A549 (cell line): ENCODE data around the gene HOXC6. TPM values are rescaled to one million over a fixed set of nuclear protein-coding genes. Genes with fewer than 3 reads are reported as not detected.

Source experiments
- ATAC-seq, 2 experiments: fragments of 200-7000 bp in 1 of 2; fragments of >200 bp in 1 of 2; cut with Nextera tagmentation in 1 of 2; cut with Tn5 transposase in 1 of 2; 3 replicates each; pipeline versions ENCODE4 v1.8.0 to v1.9.1; 2018 to 2020; ENCODE audit warnings: mild to moderate bottlenecking in 1 of 2, moderate library complexity in 1 of 2
- CTCF ChIA-PET: fragments of 300-600 bp; sonication (Branson Sonifier 250); formaldehyde crosslinking; extraction: SDS; loops from one replicate; lab custom pipeline; 2021; ENCODE audit warnings: antibody characterized with exemption, inconsistent platforms; lab: Yijun Ruan, JAX
- POLR2A ChIA-PET: fragments of 350-600 bp; formaldehyde crosslinking; extraction: SDS; loops from one replicate; lab custom pipeline; 2021; ENCODE audit warnings: antibody characterized with exemption, inconsistent platforms; lab: Yijun Ruan, JAX
- DNase-seq, 2 experiments: peaks; one replicate each; pipeline versions ENCODE4 v3.0.0 to v3.0.0-alpha.2; 2011 to 2016; ENCODE audit warnings: low read depth in 1 of 2, low spot score in 1 of 2
- FAIRE-seq: peaks from 2 replicates; lab custom pipeline; 2011; peaks lifted over from hg19 to GRCh38; lab: Jason Lieb, UNC
- H3K27ac ChIP-seq, 2 experiments: fragments of >200 bp; sonication (Bioruptor Twin); formaldehyde crosslinking; 3 replicates each; pipeline ENCODE4 v1.5.1; 2016 to 2017
- H3K4me1 ChIP-seq: fragments of >200 bp; sonication (Bioruptor Twin); formaldehyde crosslinking; 3 replicates; pipeline ENCODE4 v1.6.1; 2016
- H3K4me2 ChIP-seq: fragments of >200 bp; sonication (Bioruptor Twin); formaldehyde crosslinking; 3 replicates; pipeline ENCODE4 v1.6.1; 2016
- H3K4me3 ChIP-seq: fragments of >200 bp; sonication (Bioruptor Twin); formaldehyde crosslinking; 3 replicates; pipeline ENCODE4 v1.5.1; 2016
- H3K9me3 ChIP-seq: fragments of >200 bp; sonication (Bioruptor Twin); formaldehyde crosslinking; 3 replicates; pipeline ENCODE4 v1.6.1; 2016
- CBX2 ChIP-seq: fragments of 200-600 bp; sonication (generic); IDR thresholded peaks from 2 replicates; pipeline ENCODE4 v1.6.1; 2016; ENCODE audit warnings: low read depth, mild to moderate bottlenecking, borderline replicate concordance
- EHMT2 ChIP-seq: fragments of 200-600 bp; sonication (generic); IDR thresholded peaks from 2 replicates; pipeline ENCODE4 v1.6.1; 2016; ENCODE audit warnings: antibody characterized with exemption, low read depth, mild to moderate bottlenecking, moderate library complexity
- ESRRA ChIP-seq: fragments of 150-350 bp; IDR thresholded peaks from 2 replicates; pipeline ENCODE4 v1.6.1; 2014; ENCODE audit warnings: mild to moderate bottlenecking, low read length, borderline replicate concordance
- FOSB ChIP-seq: fragments of 250-450 bp; sonication (Bioruptor Pico); IDR thresholded peaks from 2 replicates; pipeline ENCODE4 v1.5.0; 2020; ENCODE audit warnings: mild to moderate bottlenecking, moderate library complexity
- FOSL2 ChIP-seq, 2 experiments: fragments of 450-650 bp in 1 of 2; fragments of >200 bp in 1 of 2; sonication (Bioruptor Twin) in 1 of 2; formaldehyde crosslinking; IDR thresholded peaks; 2 replicates each; pipeline versions ENCODE4 v1.5.0 to v1.6.1; 2016 to 2020; ENCODE audit warnings: mild to moderate bottlenecking in 1 of 2, moderate library complexity in 1 of 2
- HOXA7 ChIP-seq: fragments of 250-450 bp; sonication (Bioruptor Pico); IDR thresholded peaks from 2 replicates; pipeline ENCODE4 v1.5.0; 2020; ENCODE audit warnings: mild to moderate bottlenecking, moderate library complexity
- KDM1A ChIP-seq: fragments of 200-600 bp; sonication (generic); IDR thresholded peaks from 2 replicates; pipeline ENCODE4 v1.6.1; 2016; ENCODE audit warnings: low read depth, mild to moderate bottlenecking
- KDM5A ChIP-seq: fragments of 200-600 bp; sonication (generic); IDR thresholded peaks from 2 replicates; pipeline ENCODE4 v1.6.1; 2016; ENCODE audit warnings: antibody characterized with exemption, mild to moderate bottlenecking
- MAFK ChIP-seq: fragments of 450-650 bp; IDR thresholded peaks from 2 replicates; pipeline ENCODE4 v1.6.1; 2014; ENCODE audit not compliant: partially characterized antibody
- MAZ ChIP-seq: fragments of 150-350 bp; IDR thresholded peaks from 2 replicates; pipeline ENCODE4 v1.6.1; 2014; ENCODE audit warnings: antibody characterized with exemption, low read depth, low read length, borderline replicate concordance
- MYC ChIP-seq: IDR thresholded peaks from 2 replicates; pipeline ENCODE4 v1.6.1; 2012; ENCODE audit warnings: mild to moderate bottlenecking, inconsistent platforms, low read length, improper control_type of control experiment, borderline replicate concordance
- NPAS2 ChIP-seq: fragments of 250-450 bp; sonication (Bioruptor Pico); IDR thresholded peaks from 2 replicates; pipeline ENCODE4 v1.8.0; 2022; ENCODE audit warnings: mild to moderate bottlenecking, moderate library complexity, borderline replicate concordance
- PHF8 ChIP-seq: fragments of 200-600 bp; sonication (generic); IDR thresholded peaks from 2 replicates; pipeline ENCODE4 v1.6.1; 2016; ENCODE audit warnings: low read depth, mild to moderate bottlenecking, antibody characterized with exemption, moderate library complexity, borderline replicate concordance
- RAD21 ChIP-seq, 2 experiments: fragments of >200 bp in 1 of 2; sonication (Bioruptor Twin) in 1 of 2; formaldehyde crosslinking in 1 of 2; IDR thresholded peaks in 1 of 2; conservative IDR thresholded peaks in 1 of 2; 2 replicates in 1 of 2; 3 replicates in 1 of 2; pipeline ENCODE4 v1.6.1; 2012 to 2018; ENCODE audit warnings: inconsistent platforms in 1 of 2
- RARB ChIP-seq: fragments of 250-450 bp; sonication (Bioruptor Pico); IDR thresholded peaks from 2 replicates; pipeline ENCODE4 v1.8.0; 2021; ENCODE audit warnings: mild to moderate bottlenecking, moderate library complexity
- SREBF2 ChIP-seq: fragments of 450-650 bp; IDR thresholded peaks from 2 replicates; pipeline ENCODE4 v1.6.1; 2014; ENCODE audit warnings: mild to moderate bottlenecking, moderate library complexity
- TFCP2L1 ChIP-seq: fragments of 250-450 bp; sonication (Bioruptor Pico); IDR thresholded peaks from 2 replicates; pipeline ENCODE4 v1.5.0; 2021; ENCODE audit warnings: mild to moderate bottlenecking
- WGBS: methylation state at CpG from one replicate; pipeline ENCODE4 v1.1.6; 2017; ENCODE audit errors: missing lambda C conversion rate; 5-methylcytosine and 5-hydroxymethylcytosine counted together
- polyA plus RNA-seq, 4 experiments: library from polyadenylated mRNA; depleted of rRNA in 3 of 4; stranded (reverse); fragments of >200 nt; fragmentation: RNase III in 1 of 4; extraction: RNeasy Plus Mini Kit Qiagen cat#74134 plus additional on column Dnase treatment in 1 of 4; gene quantifications; 2 replicates in 3 of 4; 3 replicates in 1 of 4; pipeline ENCODE4 v1.2.3, GENCODE V29; 2011 to 2017
- TF ChIP-seq, protein P1 (sequence below): fragments of 450-650 bp; IDR thresholded peaks from 2 replicates; pipeline ENCODE4 v1.6.1; 2014; ENCODE audit warnings: antibody characterized with exemption
- TF ChIP-seq, protein P2 (sequence below): fragments of 200-600 bp; sonication (generic); IDR thresholded peaks from 2 replicates; pipeline ENCODE4 v1.6.1; 2016; ENCODE audit warnings: antibody characterized with exemption, mild to moderate bottlenecking, moderate library complexity
- TF ChIP-seq, protein P3 (sequence below): IDR thresholded peaks from 2 replicates; pipeline ENCODE4 v1.6.1; 2012; ENCODE audit warnings: low read depth, borderline replicate concordance

Gene HOXC6
- polyA plus RNA-seq, 2 of the 4 experiments (the other 2 are of a cell fraction) = 5.2 to 6.0 TPM

DNA sequence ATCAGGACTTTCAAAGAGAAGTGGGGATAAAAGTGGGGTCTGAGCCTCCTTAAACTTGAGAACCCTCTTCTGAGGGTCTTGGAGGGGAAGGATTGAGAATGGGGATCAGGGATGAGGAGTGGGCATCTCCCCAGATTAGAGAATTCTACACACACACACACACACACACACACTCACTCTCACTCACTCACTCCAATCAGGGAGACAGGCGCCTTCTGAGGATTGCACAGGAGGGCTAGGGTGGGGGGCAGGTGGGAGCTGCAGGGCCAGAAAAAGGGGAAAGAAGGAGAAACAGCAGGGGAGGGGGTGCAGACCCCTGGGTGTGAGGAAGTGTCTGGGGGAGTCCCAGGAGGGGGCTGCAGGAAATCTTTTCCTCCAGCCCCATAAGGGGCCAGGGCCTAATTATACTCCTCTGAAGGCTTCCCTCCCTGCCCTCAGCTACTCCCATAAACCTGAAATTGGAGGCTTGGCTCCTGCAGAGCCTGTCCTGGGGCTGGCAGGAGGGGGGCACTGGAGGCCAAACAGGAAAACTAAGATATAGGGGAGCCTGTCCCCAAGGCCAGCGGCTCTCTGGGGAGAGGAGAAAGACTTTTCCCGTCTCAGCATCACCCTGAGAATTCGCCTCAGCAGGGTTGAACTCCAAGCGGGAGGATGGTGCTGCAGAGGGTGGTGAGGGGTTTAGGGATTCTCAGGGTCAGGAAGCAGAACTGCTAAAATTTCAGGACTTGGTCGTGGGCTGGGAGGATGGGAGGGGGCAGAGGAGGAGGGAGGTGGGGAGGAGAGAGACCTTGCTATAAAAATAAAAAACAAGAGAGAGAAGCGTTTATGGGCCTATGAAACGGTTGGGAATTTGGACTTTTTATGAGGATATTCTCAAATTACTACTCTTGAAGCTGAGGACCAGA lies 26.7 kb upstream of the HOXC6 start:
- 88% methylated on average over 8 of the region's 8 CpGs for WGBS
- TF ChIP-seq PHF8 (no peak), NPAS2 (no peak), RARB (CRISPR knock-in tag) (no peak), MAZ (no peak), HOXA7 (CRISPR knock-in tag) (no peak), CBX2 (no peak), KDM5A (no peak), FOSL2 (IDR thresholded peaks at IDR 0.05) (no peak), FOSL2 (CRISPR knock-in tag; IDR thresholded peaks at IDR 0.05) (no peak), TFCP2L1 (CRISPR knock-in tag) (no peak), MAFK (no peak), KDM1A (no peak), ESRRA (no peak), MYC (no peak), SREBF2 (no peak), FOSB (no peak), RAD21 (conservative IDR thresholded peaks at IDR 0.05 in 1 of 2, IDR thresholded peaks at IDR 0.05 in 1 of 2) (no peak), EHMT2 (no peak)
- TF ChIP-seq, protein P1, sequence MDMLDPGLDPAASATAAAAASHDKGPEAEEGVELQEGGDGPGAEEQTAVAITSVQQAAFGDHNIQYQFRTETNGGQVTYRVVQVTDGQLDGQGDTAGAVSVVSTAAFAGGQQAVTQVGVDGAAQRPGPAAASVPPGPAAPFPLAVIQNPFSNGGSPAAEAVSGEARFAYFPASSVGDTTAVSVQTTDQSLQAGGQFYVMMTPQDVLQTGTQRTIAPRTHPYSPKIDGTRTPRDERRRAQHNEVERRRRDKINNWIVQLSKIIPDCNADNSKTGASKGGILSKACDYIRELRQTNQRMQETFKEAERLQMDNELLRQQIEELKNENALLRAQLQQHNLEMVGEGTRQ = no peak
- TF ChIP-seq, protein P2, sequence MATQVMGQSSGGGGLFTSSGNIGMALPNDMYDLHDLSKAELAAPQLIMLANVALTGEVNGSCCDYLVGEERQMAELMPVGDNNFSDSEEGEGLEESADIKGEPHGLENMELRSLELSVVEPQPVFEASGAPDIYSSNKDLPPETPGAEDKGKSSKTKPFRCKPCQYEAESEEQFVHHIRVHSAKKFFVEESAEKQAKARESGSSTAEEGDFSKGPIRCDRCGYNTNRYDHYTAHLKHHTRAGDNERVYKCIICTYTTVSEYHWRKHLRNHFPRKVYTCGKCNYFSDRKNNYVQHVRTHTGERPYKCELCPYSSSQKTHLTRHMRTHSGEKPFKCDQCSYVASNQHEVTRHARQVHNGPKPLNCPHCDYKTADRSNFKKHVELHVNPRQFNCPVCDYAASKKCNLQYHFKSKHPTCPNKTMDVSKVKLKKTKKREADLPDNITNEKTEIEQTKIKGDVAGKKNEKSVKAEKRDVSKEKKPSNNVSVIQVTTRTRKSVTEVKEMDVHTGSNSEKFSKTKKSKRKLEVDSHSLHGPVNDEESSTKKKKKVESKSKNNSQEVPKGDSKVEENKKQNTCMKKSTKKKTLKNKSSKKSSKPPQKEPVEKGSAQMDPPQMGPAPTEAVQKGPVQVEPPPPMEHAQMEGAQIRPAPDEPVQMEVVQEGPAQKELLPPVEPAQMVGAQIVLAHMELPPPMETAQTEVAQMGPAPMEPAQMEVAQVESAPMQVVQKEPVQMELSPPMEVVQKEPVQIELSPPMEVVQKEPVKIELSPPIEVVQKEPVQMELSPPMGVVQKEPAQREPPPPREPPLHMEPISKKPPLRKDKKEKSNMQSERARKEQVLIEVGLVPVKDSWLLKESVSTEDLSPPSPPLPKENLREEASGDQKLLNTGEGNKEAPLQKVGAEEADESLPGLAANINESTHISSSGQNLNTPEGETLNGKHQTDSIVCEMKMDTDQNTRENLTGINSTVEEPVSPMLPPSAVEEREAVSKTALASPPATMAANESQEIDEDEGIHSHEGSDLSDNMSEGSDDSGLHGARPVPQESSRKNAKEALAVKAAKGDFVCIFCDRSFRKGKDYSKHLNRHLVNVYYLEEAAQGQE = no peak
- TF ChIP-seq, protein P3, sequence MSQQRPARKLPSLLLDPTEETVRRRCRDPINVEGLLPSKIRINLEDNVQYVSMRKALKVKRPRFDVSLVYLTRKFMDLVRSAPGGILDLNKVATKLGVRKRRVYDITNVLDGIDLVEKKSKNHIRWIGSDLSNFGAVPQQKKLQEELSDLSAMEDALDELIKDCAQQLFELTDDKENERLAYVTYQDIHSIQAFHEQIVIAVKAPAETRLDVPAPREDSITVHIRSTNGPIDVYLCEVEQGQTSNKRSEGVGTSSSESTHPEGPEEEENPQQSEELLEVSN = no peak
- FAIRE-seq = no peak
- ATAC-seq = no peak
- no peaks in the 10 kb centered on the region for H3K9me3 ChIP-seq
- H3K4me2 ChIP-seq = peak overlapping the region; percentile 87
- CTCF ChIA-PET = interaction anchor here (0.8 to 28.7 kb wide), 16 partner anchors 10 to 254 kb away, joined by 3 to 1074 read pairs (median 10); partner anchors contain the start of genes HOXC10, HOXC5, HOXC6 and SMUG1
- no peak for DNase-seq
- H3K4me1 ChIP-seq = peaks cover 13% of the 10 kb centered on the region
- H3K4me3 ChIP-seq = peak overlapping the region; percentile 83; the same call in 2 of the 3 replicates
- POLR2A ChIA-PET = interaction anchor here (2.2 kb wide), 1 partner anchor 16 kb away, joined by 18 read pairs; no protein-coding TSS in a partner anchor
- H3K27ac ChIP-seq = peak overlapping the region; percentile 93 to 96; a peak in 5 of 6 replicates
